ENCODE results near the gene NSD1. TPM values are rescaled to one million over a fixed set of nuclear protein-coding genes. Genes with fewer than 3 reads are reported as not detected.

Gene NSD1
- total RNA-seq, 1 donor from 2014 or later = 103 TPM

GRCh38 chr5:177209610-177210009, 76.0 kb downstream of the NSD1 start:
- no peak overlapping the region for H3K27ac Mint-ChIP-seq
- H3K27me3 Mint-ChIP-seq (ENCODE audit: low read depth) = no peaks in the 10 kb centered on the region
- H3K4me3 Mint-ChIP-seq (ENCODE audit: low read depth) = no peak overlapping the region
- H3K9me3 Mint-ChIP-seq = no peaks in the 10 kb centered on the region
- no peak for DNase-seq (ENCODE audit: low spot score)
- intact Hi-C loops (cut with micrococcal nuclease) = no loop called here
- peaks cover 63% of the 10 kb centered on the region for H3K36me3 Mint-ChIP-seq (ENCODE audit: low read depth)
- peaks cover 3% of the 10 kb centered on the region for H3K4me1 Mint-ChIP-seq (ENCODE audit: low read depth)

GRCh38 chr5:177212242-177212641, 78.7 kb downstream of the NSD1 start:
- Mint-ChIP-seq H3K27ac (no peak overlapping the region), H3K36me3 (ENCODE audit: low read depth) (peaks cover 67% of the 10 kb centered on the region), H3K4me3 (ENCODE audit: low read depth) (no peak overlapping the region), H3K9me3 (no peaks in the 10 kb centered on the region), H3K4me1 (ENCODE audit: low read depth) (peaks cover 5% of the 10 kb centered on the region), H3K27me3 (ENCODE audit: low read depth) (no peaks in the 10 kb centered on the region)
- intact Hi-C loops (cut with micrococcal nuclease) = no loop called here
- no peak for DNase-seq (ENCODE audit: low spot score)

- Mint-ChIP-seq H3K9me3 (no peaks in the 10 kb centered on the region), H3K4me1 (ENCODE audit: low read depth) (peaks cover 15% of the 10 kb centered on the region), H3K27me3 (ENCODE audit: low read depth) (no peaks in the 10 kb centered on the region), H3K4me3 (ENCODE audit: low read depth) (no peak overlapping the region), H3K27ac (no peak overlapping the region), H3K36me3 (ENCODE audit: low read depth) (peaks cover 39% of the 10 kb centered on the region)
- intact Hi-C loops (cut with micrococcal nuclease) = no loop called here
- no peak for DNase-seq (ENCODE audit: low spot score)
Observed at GRCh38 chr5:177220576-177220975, 87.0 kb downstream of the NSD1 start.

GRCh38 chr5:177222269-177222668, 88.7 kb downstream of the NSD1 start:
- intact Hi-C loops (cut with micrococcal nuclease) = no loop called here

GRCh38 chr5:177225798-177226197, 92.2 kb downstream of the NSD1 start:
- H3K4me3 Mint-ChIP-seq (ENCODE audit: low read depth) = no peak overlapping the region
- no peak overlapping the region for H3K27ac Mint-ChIP-seq
- peaks cover 9% of the 10 kb centered on the region for H3K4me1 Mint-ChIP-seq (ENCODE audit: low read depth)
- DNase-seq (ENCODE audit: low spot score) = no peak
- H3K9me3 Mint-ChIP-seq = no peaks in the 10 kb centered on the region
- H3K27me3 Mint-ChIP-seq (ENCODE audit: low read depth) = no peaks in the 10 kb centered on the region
- H3K36me3 Mint-ChIP-seq (ENCODE audit: low read depth) = peaks cover 32% of the 10 kb centered on the region
- intact Hi-C loops (cut with micrococcal nuclease) = no loop called here

More at GRCh38 chr5:177222269-177222668, 88.7 kb downstream of the NSD1 start:
- H3K4me1 Mint-ChIP-seq (ENCODE audit: low read depth) = peaks cover 15% of the 10 kb centered on the region
- no peak overlapping the region for H3K27ac Mint-ChIP-seq
- DNase-seq (ENCODE audit: low spot score) = no peak
- H3K4me3 Mint-ChIP-seq (ENCODE audit: low read depth) = no peak overlapping the region
- H3K36me3 Mint-ChIP-seq (ENCODE audit: low read depth) = peaks cover 36% of the 10 kb centered on the region
- no peaks in the 10 kb centered on the region for H3K27me3 Mint-ChIP-seq (ENCODE audit: low read depth)
- H3K9me3 Mint-ChIP-seq = no peaks in the 10 kb centered on the region

GRCh38 chr5:177226860-177227259, 93.3 kb downstream of the NSD1 start:
- H3K4me3 Mint-ChIP-seq (ENCODE audit: low read depth) = no peak overlapping the region
- H3K27ac Mint-ChIP-seq = no peak overlapping the region
- DNase-seq (ENCODE audit: low spot score) = no peak
- intact Hi-C loops (cut with micrococcal nuclease) = no loop called here
- no peaks in the 10 kb centered on the region for H3K27me3 Mint-ChIP-seq (ENCODE audit: low read depth)
- no peaks in the 10 kb centered on the region for H3K9me3 Mint-ChIP-seq
- H3K36me3 Mint-ChIP-seq (ENCODE audit: low read depth) = peaks cover 26% of the 10 kb centered on the region
- peaks cover 9% of the 10 kb centered on the region for H3K4me1 Mint-ChIP-seq (ENCODE audit: low read depth)

GRCh38 chr5:177228751-177229150, 95.2 kb downstream of the NSD1 start:
- DNase-seq (ENCODE audit: low spot score) = no peak
- H3K27me3 Mint-ChIP-seq (ENCODE audit: low read depth) = no peaks in the 10 kb centered on the region
- peaks cover 8% of the 10 kb centered on the region for H3K4me1 Mint-ChIP-seq (ENCODE audit: low read depth)
- intact Hi-C loops (cut with micrococcal nuclease) = no loop called here
- H3K4me3 Mint-ChIP-seq (ENCODE audit: low read depth) = no peak overlapping the region
- H3K36me3 Mint-ChIP-seq (ENCODE audit: low read depth) = peaks cover 30% of the 10 kb centered on the region
- no peak overlapping the region for H3K27ac Mint-ChIP-seq
- H3K9me3 Mint-ChIP-seq = no peaks in the 10 kb centered on the region

GRCh38 chr5:177230660-177231059, 97.1 kb downstream of the NSD1 start:
- Mint-ChIP-seq H3K9me3 (no peaks in the 10 kb centered on the region), H3K4me1 (ENCODE audit: low read depth) (peaks cover 4% of the 10 kb centered on the region), H3K27me3 (ENCODE audit: low read depth) (no peaks in the 10 kb centered on the region), H3K4me3 (ENCODE audit: low read depth) (no peak overlapping the region), H3K27ac (no peak overlapping the region), H3K36me3 (ENCODE audit: low read depth) (peaks cover 28% of the 10 kb centered on the region)
- no peak for DNase-seq (ENCODE audit: low spot score)
- intact Hi-C loops (cut with micrococcal nuclease) = no loop called here

- Mint-ChIP-seq H3K27ac (no peak overlapping the region), H3K4me3 (ENCODE audit: low read depth) (no peak overlapping the region), H3K4me1 (ENCODE audit: low read depth) (peaks cover 4% of the 10 kb centered on the region), H3K27me3 (ENCODE audit: low read depth) (no peaks in the 10 kb centered on the region), H3K36me3 (ENCODE audit: low read depth) (peaks cover 31% of the 10 kb centered on the region), H3K9me3 (no peaks in the 10 kb centered on the region)
- DNase-seq (ENCODE audit: low spot score) = no peak
- intact Hi-C loops (cut with micrococcal nuclease) = no loop called here
Observed at GRCh38 chr5:177231479-177232250, 98.1 kb downstream of the NSD1 start.

GRCh38 chr5:177232358-177232757, 98.8 kb downstream of the NSD1 start:
- Mint-ChIP-seq H3K4me1 (ENCODE audit: low read depth) (peaks cover 2% of the 10 kb centered on the region), H3K27me3 (ENCODE audit: low read depth) (no peaks in the 10 kb centered on the region), H3K4me3 (ENCODE audit: low read depth) (no peak overlapping the region), H3K27ac (no peak overlapping the region), H3K9me3 (no peaks in the 10 kb centered on the region), H3K36me3 (ENCODE audit: low read depth) (peaks cover 37% of the 10 kb centered on the region)
- no peak for DNase-seq (ENCODE audit: low spot score)
- intact Hi-C loops (cut with micrococcal nuclease) = no loop called here

GRCh38 chr5:177232761-177233160, 99.2 kb downstream of the NSD1 start:
- H3K36me3 Mint-ChIP-seq (ENCODE audit: low read depth) = peaks cover 39% of the 10 kb centered on the region
- intact Hi-C loops (cut with micrococcal nuclease) = no loop called here
- H3K27ac Mint-ChIP-seq = no peak overlapping the region

GRCh38 chr5:177233206-177233605, 99.6 kb downstream of the NSD1 start:
- H3K4me1 Mint-ChIP-seq (ENCODE audit: low read depth) = peaks cover 2% of the 10 kb centered on the region
- H3K4me3 Mint-ChIP-seq (ENCODE audit: low read depth) = no peak overlapping the region
- no peaks in the 10 kb centered on the region for H3K27me3 Mint-ChIP-seq (ENCODE audit: low read depth)
- peaks cover 43% of the 10 kb centered on the region for H3K36me3 Mint-ChIP-seq (ENCODE audit: low read depth)
- intact Hi-C loops (cut with micrococcal nuclease) = no loop called here
- no peaks in the 10 kb centered on the region for H3K9me3 Mint-ChIP-seq
- DNase-seq (ENCODE audit: low spot score) = no peak
- H3K27ac Mint-ChIP-seq = no peak overlapping the region

More at GRCh38 chr5:177232761-177233160, 99.2 kb downstream of the NSD1 start:
- H3K4me1 Mint-ChIP-seq (ENCODE audit: low read depth) = peaks cover 2% of the 10 kb centered on the region
- DNase-seq (ENCODE audit: low spot score) = no peak
- no peaks in the 10 kb centered on the region for H3K27me3 Mint-ChIP-seq (ENCODE audit: low read depth)
- no peaks in the 10 kb centered on the region for H3K9me3 Mint-ChIP-seq
- H3K4me3 Mint-ChIP-seq (ENCODE audit: low read depth) = no peak overlapping the region

- no peak overlapping the region for H3K27ac Mint-ChIP-seq
- H3K36me3 Mint-ChIP-seq (ENCODE audit: low read depth) = peaks cover 49% of the 10 kb centered on the region
- DNase-seq (ENCODE audit: low spot score) = no peak
- intact Hi-C loops (cut with micrococcal nuclease) = no loop called here
- no peak overlapping the region for H3K4me3 Mint-ChIP-seq (ENCODE audit: low read depth)
- H3K9me3 Mint-ChIP-seq = no peaks in the 10 kb centered on the region
- peaks cover 4% of the 10 kb centered on the region for H3K4me1 Mint-ChIP-seq (ENCODE audit: low read depth)
- no peaks in the 10 kb centered on the region for H3K27me3 Mint-ChIP-seq (ENCODE audit: low read depth)
Observed at GRCh38 chr5:177233802-177234201, 100.2 kb downstream of the NSD1 start.

Data from activated T-helper 2 cell treated with anti-CD3 and anti-CD28 coated beads, Interferon-gamma antibody, Interleukin-2, Interleukin-4, amounts not matched to agents 10 μg/mL and 5 μg/mL and 100 μg/mL, durations not matched to agents 14 hours and 24 hours and 36 hours (primary cell).